ENCODE measurements around the gene KCTD8.

Gene KCTD8
- total RNA-seq: 0 to 0.88 (median 0) reads per million in 17 experiments

DNA sequence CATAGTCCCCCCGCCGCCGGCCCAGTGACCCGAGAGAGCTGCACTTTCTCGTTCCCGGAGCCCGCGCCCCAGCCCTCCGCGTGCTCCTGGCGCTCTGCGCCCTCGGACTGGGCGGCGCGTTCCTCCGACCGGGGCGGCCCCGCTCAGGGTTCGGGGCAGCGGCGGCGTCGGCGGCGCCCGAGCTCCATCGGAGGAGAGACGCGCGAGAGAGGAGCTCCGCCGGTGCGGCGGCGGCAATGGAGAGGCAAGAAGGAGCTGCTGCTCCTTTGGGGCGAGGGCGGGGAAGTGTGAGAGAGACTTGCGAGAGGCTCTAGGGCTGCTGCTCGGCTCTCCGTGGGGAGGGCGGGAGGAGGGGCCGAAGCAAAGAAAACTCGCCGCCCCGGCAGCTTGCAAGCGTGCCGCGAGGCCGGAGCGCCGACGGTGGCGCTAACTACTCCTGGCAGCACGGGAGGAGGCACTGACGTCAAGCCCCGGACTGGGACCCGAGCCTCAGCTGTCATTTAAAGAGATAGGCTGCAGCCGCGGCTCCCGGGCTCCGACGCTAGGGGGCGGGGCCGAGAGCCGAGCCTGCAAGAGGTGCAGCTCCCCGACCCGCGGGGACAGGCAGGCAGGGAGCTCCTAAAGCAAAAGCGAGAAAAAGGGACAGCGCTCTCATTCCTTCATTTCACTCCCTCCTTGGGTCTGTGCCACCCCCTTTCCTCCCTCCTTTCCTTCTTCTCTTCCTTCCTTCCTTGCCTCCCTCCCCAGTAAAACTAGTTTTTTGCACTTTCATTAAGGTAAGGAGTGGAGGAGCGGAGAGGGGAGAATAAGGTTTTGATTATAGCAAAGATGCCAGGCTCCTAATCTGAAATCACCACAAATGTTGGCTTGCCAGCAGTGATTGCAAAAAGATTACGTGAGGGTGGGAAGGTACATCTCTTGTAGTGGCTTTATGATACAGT is at the start of gene KCTD8:
Gene KCTD8, minus strand, starts transcription at position 289 of the 941 bp plus-strand sequence.
- peak; percentile 55 to 78 (median 61) for DNase-seq

GRCh38 chr4:44494810-44495701 is 46.4 kb upstream of the KCTD8 start:
- no peak for DNase-seq

DNA sequence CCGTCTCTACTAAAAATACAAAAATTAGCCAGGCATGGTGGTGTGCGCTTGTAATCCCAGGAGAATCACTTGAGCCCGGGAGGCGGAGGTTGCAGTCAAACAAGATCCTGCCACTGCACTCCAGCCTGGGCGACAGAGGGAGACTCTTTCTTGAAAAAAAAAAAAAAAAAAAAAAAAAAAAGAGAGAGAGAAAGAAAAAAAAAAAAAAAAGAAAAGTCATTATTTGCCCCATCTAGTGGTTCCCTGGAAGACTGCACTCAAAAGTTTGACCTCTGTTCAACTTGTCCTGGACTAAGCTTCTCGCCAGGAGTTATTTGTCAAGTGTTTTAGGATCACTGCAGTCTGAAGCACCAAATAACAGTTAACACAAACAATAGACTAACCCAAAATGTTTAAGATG is 45.3 kb upstream of the KCTD8 start:
- peak in 1 of 4 experiments; percentile 3 for DNase-seq

GRCh38 chr4:44487341-44487740 is 38.7 kb upstream of the KCTD8 start:
- no peak for DNase-seq

DNA sequence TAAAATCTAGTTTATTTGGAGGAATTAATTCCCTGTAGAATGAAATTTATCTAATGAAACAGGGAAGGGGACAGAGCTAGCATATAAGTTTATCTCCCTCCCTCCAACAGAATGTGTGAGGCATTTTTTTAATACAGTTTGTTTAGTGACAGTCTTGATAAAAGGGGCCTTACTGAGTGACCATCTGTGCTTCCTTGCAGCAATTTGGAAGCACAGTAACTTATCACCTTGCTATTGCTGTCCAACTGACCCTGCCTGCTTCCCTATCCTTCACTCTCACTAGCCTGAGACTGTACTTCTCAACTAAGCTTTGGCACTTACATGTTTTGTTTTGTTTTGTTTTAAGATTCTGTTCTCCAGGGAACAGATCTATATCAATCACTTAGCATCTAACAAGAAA is 31.1 kb upstream of the KCTD8 start:
- no peak for DNase-seq

DNA sequence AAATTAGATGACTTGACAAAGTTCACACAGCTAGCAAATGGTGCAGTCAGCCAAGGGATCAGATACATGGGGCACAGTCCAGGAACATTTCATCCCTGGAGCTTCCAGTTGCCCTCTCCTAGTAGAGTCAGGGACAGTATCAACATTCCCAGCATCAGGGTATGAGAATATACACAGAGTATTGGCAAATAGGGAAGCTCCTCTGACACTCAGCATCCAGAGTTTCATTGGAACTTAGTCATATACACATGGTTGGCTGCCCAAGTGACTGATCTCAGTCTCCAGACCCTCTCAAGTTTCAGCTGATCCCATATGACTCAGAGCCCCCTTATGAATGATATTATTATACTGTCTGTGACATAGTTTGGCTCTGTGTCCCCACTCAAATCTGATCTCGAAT is 13.7 kb upstream of the KCTD8 start:
- no peak for DNase-seq

- DNase-seq: peak in 2 of 4 experiments; percentile 2 to 3
These were observed 775 bp downstream of the KCTD8 start for GRCh38 chr4:44447563-44448504.

DNA sequence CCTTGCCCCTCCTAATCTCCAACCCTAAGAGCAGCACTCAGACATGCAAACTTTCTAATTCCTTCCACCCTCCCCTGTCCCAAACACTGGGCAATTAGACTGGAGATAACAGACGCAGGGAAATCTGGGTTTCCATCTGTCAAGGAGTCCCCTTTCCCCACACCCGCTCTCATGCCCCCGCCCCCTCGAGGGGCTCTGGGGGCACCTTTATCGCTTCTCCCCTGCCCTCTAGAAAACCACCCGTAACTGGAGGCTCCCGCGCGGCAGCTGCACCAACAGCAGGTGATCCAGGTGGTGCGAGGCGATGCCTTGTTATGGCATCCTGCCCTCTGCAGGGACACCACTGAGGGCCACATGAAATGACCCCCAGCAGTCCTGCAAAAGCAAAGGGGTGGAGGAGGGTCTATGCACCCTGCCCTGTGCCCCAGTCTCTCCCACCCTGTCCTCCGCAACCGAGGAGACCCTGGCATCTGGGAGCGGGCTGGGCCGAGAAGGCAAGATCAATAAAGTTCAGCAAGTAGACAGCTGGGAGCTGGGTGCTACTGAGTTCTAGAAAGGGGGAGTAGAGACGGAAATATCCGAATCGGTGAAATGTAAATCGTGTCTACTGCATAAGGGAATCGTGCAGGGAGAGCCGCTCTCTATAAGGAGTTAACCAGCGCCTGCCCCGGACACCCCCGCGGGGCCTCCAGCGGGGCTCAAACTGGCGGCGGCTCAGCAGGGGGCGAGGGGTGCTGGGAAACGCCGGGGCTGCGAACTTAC is 1.6 kb downstream of the KCTD8 start:
- DNase-seq: no peak

- no peak for DNase-seq
These were observed 2.4 kb downstream of the KCTD8 start for GRCh38 chr4:44446191-44446590.

DNA sequence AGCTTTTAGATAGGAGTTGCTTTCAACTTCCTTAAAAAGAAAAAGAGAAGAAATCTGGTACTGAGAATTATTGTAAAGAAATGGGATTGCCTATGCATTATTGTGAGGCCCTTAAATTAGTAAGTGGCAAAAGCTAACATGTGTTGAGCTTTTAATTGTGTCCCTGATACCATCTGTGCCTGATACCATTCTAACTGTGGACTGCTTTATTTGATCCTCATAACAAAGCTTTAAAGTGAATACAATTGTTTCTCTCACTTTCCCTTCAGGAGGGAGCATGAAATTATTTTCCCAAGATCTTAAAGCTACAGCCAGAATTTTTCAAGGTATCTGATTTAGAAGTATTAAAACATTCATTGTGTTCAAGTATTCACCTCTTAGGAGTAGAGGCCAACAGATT is 9.9 kb downstream of the KCTD8 start:
- DNase-seq: no peak

DNA sequence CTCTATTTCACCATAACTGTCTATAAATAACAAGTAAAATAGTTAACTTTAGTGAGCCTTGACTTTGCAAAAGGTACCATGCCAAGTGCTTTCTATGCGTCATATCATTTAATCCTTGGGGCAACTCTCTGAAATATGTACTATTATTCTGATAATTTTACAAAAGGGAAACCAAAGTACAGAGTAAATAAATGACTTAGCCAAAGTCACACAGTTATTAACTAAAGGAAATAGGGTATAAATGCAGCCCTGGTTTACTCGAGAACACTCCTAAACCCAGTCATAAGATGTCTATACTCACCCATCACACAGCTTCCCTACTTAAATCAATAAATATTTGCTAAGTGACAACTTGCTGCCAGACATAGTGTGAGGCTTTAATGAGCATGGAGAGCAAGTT is 14.4 kb downstream of the KCTD8 start:
- DNase-seq: no peak

GRCh38 chr4:44425614-44426208 is 22.9 kb downstream of the KCTD8 start:
- DNase-seq: no peak

GRCh38 chr4:44422912-44423311 is 25.7 kb downstream of the KCTD8 start:
- DNase-seq: no peak

DNA sequence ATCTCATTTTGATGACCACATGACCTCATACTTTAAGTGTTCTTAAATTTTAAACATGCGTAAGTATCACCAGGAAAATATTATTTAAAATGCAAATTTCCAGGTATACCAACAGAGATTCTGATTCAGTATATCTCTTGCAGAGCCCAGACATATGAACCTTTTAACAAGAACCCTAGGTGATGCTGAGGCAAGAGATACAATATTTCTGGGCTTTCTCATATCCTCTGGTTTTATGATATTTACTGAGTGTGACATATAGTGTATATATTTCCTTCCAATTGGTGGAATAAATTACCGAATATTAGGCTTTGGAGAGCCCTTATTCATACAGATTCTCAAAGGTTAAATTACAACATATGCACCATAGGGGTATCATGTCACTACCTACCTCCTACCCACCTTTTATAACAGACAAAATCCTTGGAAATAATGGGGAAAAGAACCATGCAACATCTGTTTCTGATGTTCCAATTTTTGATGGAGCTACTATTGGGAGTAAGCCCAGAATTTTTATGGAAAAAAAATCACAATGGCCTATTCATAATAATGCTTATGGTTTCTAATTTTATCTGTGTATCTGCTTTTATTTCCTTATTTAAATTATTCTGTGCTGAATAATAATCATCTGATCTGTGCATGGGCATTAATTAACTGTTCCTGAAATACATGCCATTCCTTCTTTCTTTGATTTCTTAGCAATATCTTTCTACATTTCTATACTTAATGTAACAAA is 27.1 kb downstream of the KCTD8 start:
- DNase-seq: no peak

- no peak for DNase-seq
These were observed 33.4 kb downstream of the KCTD8 start for GRCh38 chr4:44415251-44415650.

DNA sequence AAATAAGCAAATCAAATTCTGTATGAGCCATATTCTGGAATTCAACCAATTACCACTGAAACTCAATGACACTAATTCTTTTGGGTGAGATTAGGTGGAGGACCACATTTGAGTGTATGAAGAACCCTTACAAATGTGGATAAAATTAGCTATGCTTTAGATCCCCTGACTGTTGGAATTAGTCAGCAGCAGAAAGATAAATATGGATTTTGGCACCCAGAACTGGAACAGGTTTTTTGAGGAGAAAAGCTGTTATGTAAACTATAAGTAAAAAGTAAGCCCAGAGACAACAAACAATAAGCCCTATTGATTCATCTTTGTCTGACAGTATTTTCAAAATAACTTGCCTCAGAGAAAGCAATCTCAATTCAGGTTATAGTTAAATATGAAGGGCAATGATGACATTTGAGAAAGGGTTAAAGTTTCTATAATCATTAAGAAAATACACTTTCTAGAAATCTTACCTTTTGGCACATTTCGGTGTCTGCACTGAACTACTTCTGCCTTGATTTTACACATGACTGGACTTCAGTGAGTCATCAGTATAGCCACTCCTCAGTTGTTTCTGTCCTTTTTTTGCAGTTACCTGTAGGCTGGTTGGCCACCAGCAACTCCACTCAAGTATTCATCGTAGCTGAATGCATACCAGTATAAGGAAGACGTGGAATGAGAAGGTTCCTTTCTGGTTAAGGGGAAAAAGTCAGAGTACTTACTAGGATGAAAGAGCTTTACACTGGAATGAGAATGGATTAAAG is 80.0 kb downstream of the KCTD8 start:
- DNase-seq: no peak

DNA sequence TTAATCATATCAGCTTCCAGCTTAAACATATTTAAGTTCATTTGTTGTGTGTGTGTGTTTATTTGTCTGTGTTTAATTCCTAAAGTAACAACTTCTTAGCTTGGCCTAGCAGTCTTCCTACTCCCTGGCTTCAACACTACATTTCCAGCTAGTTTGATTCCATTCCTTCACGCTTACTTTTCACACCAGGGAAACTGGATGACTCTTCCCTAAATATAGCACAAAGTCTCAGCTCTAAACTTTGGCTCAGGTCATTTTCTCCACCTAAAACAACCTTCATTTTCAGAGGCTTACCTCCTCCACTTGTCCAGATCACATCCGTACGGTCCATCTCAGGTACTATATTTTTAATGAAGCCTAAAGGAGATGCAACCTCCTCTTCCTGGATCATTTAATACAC is 94.4 kb downstream of the KCTD8 start:
- DNase-seq: no peak

DNA sequence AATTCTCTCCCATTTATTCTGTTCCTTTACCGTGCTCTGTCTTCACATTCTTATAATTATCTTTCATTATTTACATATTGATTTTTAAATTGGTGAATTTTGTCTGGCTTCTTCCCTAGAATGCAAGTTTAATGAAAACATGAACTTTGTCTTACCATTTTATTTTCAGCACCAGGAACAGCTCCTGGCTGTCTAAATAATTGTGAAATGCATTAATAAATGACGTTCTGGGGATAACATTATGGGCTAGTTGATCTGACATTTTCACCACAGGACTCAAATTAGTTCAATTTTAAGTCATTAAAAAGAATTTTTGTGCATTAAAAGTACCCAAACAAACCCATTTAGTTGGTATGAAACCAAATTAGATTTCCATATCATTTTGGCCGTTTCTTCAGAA is 97.5 kb downstream of the KCTD8 start:
- no peak for DNase-seq

GRCh38 chr4:44342800-44343199 is 105.8 kb downstream of the KCTD8 start:
- DNase-seq: no peak

DNA sequence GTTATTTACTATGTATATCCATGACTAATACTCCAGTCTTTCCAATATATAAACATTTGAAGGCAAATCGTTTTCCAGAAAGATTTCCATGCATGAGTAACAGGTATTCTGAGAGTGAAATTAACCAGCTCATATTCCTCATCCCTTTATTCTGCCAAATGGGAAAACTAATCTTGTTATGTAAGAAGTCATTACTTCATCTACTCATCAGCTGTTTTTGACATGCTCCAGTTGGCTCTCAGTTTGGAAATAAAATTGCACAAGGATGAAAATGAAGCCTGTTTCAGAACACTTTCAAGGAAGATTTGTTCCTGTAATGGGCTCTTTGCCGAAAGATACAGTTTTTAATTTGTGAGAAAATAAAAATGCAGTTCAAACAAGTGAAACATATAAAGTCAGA is 121.9 kb downstream of the KCTD8 start:
- DNase-seq: no peak

All from suppressor macrophage (primary cell).